Fibroblast of mammary gland (primary cell): ENCODE data around the gene PEAK3.

Source experiments
- DNase-seq: peaks from one replicate; pipeline ENCODE4 v3.0.0-alpha.2; 2010; ENCODE audit warnings: low read depth
- H3K4me3 ChIP-seq: 2 replicates; pipeline ENCODE4 v1.5.1; 2011; ENCODE audit warnings: low read depth, mild to moderate bottlenecking, low read length, moderate library complexity; ENCODE audit not compliant: control insufficient read depth
- CTCF ChIP-seq: conservative IDR thresholded peaks from 2 replicates; pipeline ENCODE4 v1.5.1; 2011; ENCODE audit warnings: low read depth, low read length, inconsistent platforms; ENCODE audit not compliant: control insufficient read depth, insufficient read depth

PEAK3 gene

DNA sequence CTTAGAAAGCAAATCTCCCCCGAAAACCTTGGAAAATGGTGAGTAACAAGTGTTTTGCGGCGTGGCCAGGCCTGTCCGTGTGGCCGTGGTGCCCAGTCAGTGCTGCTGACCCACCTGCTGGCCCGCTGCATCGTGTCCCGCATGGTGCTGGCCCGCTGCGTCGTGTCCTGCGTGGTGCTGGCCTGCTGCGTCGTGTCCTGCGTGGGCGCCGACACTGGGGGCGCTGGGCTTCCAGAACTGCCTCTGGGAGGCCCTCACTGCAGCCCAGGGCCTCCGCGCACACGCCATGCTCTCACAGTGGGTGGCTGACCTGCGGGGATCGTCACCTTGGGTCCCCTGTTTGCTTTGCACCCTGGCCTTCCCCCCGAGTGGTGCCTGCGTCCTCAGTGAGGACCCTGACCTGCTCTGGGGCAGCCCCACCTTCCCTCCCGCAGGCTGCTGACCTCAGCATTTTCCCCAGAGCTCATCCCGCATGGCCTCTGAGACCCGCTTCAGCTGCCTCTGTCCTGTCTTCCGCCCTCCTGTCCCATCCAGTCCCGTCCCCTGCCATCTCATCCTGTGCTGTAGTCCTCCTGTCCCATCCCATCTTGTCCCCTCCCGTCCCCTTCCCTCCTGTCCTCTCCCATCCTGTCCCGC is 56.4 kb downstream of the PEAK3 start:
- DNase-seq: no peak
- H3K4me3 ChIP-seq: no peak overlapping the region
- TF ChIP-seq CTCF: no peak

DNA sequence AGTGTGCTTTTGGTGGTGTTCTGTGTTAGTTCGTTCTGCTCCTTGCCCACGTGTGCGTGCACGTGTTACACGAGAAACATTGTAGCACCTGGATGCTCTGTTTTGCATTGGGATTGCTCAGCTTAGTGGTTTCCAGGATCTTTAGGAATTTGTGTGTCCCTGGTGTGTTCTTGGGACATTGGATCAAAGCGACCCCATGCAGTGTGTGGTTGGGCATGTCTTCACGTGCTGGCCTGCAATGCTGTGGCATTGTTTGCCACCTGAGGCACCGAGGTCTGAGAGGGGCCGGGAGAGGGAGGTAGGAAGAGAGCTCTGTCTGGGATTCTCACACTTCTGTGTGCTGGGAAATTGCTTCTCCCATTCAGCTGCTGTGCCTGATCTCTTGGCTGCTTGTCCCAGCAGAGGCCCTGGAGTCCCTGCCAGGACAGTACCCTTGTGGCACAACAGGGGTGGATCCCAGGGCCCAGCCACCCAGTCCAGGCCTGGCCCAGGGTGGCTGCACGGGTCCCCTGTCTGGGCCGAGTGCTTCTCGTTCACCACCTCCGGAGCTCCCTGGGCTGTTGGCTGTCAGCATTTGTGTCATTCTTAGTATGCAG is 57.1 kb downstream of the PEAK3 start:
- no peak overlapping the region for H3K4me3 ChIP-seq
- DNase-seq: no peak
- TF ChIP-seq CTCF: no peak
